ENCODE data around the gene CFAP299.

- TF ChIP-seq CTCF (IDR thresholded peaks at IDR 0.05; ENCODE audit: low read depth, low read length): no peak
- TF ChIP-seq EZH2phosphoT487 (IDR thresholded peaks at IDR 0.05; ENCODE audit: low read depth): no peak
Measured at GRCh38 chr4:80841587-80842281, 506.2 kb downstream of the CFAP299 start.

Data from OCI-LY3 (cell line).